ENCODE data around the gene TGFBR3.

DNA sequence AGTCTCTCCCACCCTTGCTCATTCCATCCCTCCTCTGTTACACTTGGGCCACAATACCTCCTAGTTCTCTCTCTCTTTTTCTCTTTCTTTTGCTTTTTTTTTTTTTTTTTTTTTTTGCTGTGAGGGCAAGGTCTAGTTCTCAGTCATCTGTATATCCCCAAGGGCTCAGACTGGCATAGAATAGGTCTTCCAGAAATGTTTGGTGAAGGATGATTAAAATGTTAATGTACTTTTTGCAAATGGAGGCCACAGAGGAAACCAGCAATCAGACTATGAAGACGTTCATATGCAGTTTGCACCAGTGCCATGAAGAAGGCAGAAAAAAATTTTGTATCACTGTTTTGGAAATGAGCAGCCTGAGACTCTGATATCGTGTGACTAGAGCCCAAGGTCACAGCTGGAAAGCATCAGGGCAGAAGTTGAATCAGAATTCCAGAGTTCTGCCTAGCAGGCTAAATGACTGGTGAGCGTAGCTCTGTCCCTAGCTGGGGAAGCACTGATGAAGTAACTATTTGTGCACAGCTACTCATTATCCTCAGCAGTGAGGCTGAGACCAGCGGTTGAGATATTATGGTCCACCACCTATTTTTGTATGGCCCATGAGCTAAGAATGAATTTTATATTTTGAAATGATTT is 186.5 kb downstream of the TGFBR3 start:
- no peak for TF ChIP-seq ZNF558 (tag by site-specific recombination; IDR thresholded peaks at IDR 0.05)
- TF ChIP-seq CTCF (tag by site-specific recombination; IDR thresholded peaks at IDR 0.05): no peak
- TF ChIP-seq ZNF830 (tag by site-specific recombination; IDR thresholded peaks at IDR 0.05; ENCODE audit: low read depth): no peak
- no peak for TF ChIP-seq ZNF146 (tag by site-specific recombination; IDR thresholded peaks at IDR 0.05)
- TF ChIP-seq YY1 (tag by site-specific recombination; IDR thresholded peaks at IDR 0.05): no peak
- TF ChIP-seq, protein P1, sequence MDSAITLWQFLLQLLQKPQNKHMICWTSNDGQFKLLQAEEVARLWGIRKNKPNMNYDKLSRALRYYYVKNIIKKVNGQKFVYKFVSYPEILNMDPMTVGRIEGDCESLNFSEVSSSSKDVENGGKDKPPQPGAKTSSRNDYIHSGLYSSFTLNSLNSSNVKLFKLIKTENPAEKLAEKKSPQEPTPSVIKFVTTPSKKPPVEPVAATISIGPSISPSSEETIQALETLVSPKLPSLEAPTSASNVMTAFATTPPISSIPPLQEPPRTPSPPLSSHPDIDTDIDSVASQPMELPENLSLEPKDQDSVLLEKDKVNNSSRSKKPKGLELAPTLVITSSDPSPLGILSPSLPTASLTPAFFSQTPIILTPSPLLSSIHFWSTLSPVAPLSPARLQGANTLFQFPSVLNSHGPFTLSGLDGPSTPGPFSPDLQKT (IDR thresholded peaks at IDR 0.05; ENCODE audit: borderline replicate concordance, low read depth, low read length): no peak
- TF ChIP-seq ZFP3 (tag by site-specific recombination; IDR thresholded peaks at IDR 0.05; ENCODE audit: low read depth): no peak
- TF ChIP-seq, protein P2, sequence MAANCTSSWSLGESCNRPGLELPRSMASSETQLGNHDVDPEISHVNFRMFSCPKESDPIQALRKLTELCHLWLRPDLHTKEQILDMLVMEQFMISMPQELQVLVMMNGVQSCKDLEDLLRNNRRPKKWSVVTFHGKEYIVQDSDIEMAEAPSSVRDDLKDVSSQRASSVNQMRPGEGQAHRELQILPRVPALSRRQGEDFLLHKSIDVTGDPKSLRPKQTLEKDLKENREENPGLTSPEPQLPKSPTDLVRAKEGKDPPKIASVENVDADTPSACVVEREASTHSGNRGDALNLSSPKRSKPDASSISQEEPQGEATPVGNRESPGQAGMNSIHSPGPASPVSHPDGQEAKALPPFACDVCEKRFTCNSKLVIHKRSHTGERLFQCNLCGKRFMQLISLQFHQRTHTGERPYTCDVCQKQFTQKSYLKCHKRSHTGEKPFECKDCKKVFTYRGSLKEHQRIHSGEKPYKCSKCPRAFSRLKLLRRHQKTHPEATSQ (tag by site-specific recombination; IDR thresholded peaks at IDR 0.05): no peak
